GM12875 (cell line): Measurements from ENCODE around the gene EFCAB11.

Source experiments
- H3K4me3 ChIP-seq: one replicate; pipeline ENCODE4 v1.5.1; 2011; ENCODE audit warnings: low read depth, low read length, control low read depth
- CTCF ChIP-seq: IDR thresholded peaks from 2 replicates; pipeline ENCODE4 v1.5.1; 2011; ENCODE audit warnings: low read depth, mild to moderate bottlenecking, control low read depth, inconsistent platforms, low read length, moderate library complexity, borderline replicate concordance; ENCODE audit not compliant: insufficient read depth

EFCAB11 gene

DNA sequence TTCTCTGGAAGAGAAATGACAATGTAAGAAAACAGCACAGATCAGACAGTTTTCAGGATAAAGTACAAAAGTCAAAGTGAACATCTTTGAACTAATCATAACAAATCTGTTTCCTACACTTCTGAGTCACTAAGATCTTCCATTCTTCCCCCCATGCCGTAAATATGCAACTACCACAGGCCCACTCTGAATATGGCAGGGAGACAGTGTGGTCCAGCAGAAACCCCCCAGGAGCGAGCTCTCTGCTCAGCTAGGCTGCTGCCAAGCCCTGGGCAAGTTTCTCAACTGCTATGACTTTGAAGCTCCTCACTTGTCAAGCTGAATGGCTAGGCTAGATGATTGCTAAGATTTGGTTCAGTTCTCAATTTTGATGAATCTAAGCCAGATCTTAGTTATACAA is 148.1 kb downstream of the EFCAB11 start:
- H3K4me3 ChIP-seq = no peak overlapping the region
- no peak for TF ChIP-seq CTCF

GRCh38 chr14:89805501-89805900 is 149.0 kb downstream of the EFCAB11 start:
- H3K4me3 ChIP-seq = no peak overlapping the region
- TF ChIP-seq CTCF = no peak

- H3K4me3 ChIP-seq = no peak overlapping the region
- TF ChIP-seq CTCF = no peak
Measured at GRCh38 chr14:89803542-89803941, 151.0 kb downstream of the EFCAB11 start.

GRCh38 chr14:89801136-89801535 is 153.4 kb downstream of the EFCAB11 start:
- TF ChIP-seq CTCF = no peak
- no peak overlapping the region for H3K4me3 ChIP-seq

DNA sequence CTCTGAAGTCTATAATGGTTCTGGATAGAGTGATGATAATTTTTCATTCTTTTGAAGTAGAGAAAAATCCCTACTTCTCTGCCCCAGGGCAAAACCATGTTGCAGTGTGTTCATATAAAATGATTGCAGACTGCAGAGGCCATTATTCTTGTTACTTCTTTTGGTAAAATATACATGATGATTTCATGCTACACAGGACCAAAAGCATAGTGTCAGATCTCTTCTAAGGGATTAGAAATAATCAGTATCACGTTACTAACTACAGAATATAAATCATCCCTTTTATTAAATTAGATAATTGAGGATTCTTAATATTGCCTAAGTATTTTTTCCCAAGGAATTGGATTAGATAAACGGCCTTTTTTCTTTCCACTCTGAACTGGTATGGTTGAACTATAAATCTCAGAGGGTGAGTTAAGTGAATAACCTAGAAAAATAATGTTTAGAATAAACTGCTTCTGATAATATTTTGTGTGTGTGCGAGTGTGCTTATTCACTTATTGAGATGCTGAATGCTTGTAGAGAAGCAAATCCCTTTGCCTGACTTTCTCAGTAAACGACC is 156.2 kb downstream of the EFCAB11 start:
- no peak for TF ChIP-seq CTCF

GRCh38 chr14:89797148-89797547 is 157.4 kb downstream of the EFCAB11 start:
- TF ChIP-seq CTCF = no peak
- no peak overlapping the region for H3K4me3 ChIP-seq

More for the DNA sequence above, 156.2 kb downstream of the EFCAB11 start:
- H3K4me3 ChIP-seq = no peak overlapping the region

DNA sequence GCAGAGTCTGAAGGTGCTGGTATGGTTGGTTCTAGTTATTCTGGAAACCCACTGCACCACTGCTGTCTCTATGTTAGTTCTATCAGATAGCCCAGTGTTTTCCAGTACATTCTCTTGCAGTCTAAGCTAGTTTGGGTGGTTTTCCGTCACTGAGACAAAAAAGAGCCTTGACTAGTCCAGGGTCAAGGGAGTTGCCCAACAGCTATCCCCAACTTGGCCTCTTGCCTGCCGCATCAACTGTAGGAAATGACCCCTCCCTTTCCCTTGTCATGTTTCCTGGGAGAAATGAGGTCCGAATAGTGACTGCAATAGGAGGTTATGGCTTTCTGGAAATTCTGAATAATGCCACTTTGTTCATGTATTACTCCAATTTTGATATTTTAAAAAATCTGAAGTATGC is 160.4 kb downstream of the EFCAB11 start:
- TF ChIP-seq CTCF = no peak
- no peak overlapping the region for H3K4me3 ChIP-seq
